ENCODE measurements around the gene ZNF549. TPM values are rescaled to one million over a fixed set of nuclear protein-coding genes. Genes with fewer than 3 reads are reported as not detected.

ZNF549 gene
- total RNA-seq, 5 donors from 2014 or later (not counting 1 experiment from before 2014, with no cell fraction given) = 9.0 to 17.4 (median 16.0) TPM

- peak within 1 kb of the TSS; percentile 83 to 88 for H3K4me3 ChIP-seq (ENCODE audit: control insufficient read depth in 1 of 2, extremely low read depth in 1 of 2, low read length in 1 of 2)
- 0% methylated on average over 46 of the region's 56 CpGs for WGBS (ENCODE audit: insufficient coverage)
- H3K36me3 Mint-ChIP-seq = peaks cover 45% of the 10 kb centered on the region
These were observed 32.4 kb downstream of the ZNF549 start, which contains the start of gene ZNF550 for GRCh38 chr19:57559404-57560025. ZNF550 (minus strand) TSS chr19:57559863; CDS start chr19:57559682, 181 bp downstream.

GRCh38 chr19:57560049-57560491 lies 32.9 kb downstream of the ZNF549 start:
- Histone ChIP-seq H3K9me3 (peaks cover 4% of the 10 kb centered on the region), H3K4me1 (ENCODE audit: control insufficient read depth in 1 of 2, extremely low read depth in 1 of 2, insufficient read depth in 2 of 2, low read length in 2 of 2) (peaks cover 10 to 25% of the 10 kb centered on the region in 2 experiments), H3K36me3 (ENCODE audit: control insufficient read depth in 2 of 2, extremely low read depth in 1 of 2, insufficient read depth in 1 of 2, low read length in 1 of 2) (peaks cover 0 to 12% of the 10 kb centered on the region in 2 donors), H3K27me3 (replicated peaks in 1 of 2; ENCODE audit: control insufficient read depth in 2 of 2, extremely low read depth in 1 of 2, insufficient read depth in 2 of 2, low read length in 1 of 2) (peaks cover 0 to 6% of the 10 kb centered on the region in 2 experiments), H3K27ac (ENCODE audit: low read length) (peak overlapping the region; percentile 68), H3K4me3 (ENCODE audit: control insufficient read depth in 1 of 2, extremely low read depth in 1 of 2, low read length in 1 of 2) (peak overlapping the region; percentile 83 to 88)
- peaks cover 33 to 39% (median 37%) of the 10 kb centered on the region in 3 donors for H3K4me1 Mint-ChIP-seq
- ATAC-seq (replicated peaks in 1 of 4) = peak in 1 of 4 experiments; percentile 8
- CTCF ChIA-PET = no interaction called here
- POLR2A ChIA-PET = no interaction called here
- H3K4me3 Mint-ChIP-seq = peak overlapping the region; percentile 92 to 97 (median 94)
- 42% methylated on average over 20 of the region's 23 CpGs for WGBS (ENCODE audit: insufficient coverage)
- peaks cover 4 to 8% of the 10 kb centered on the region in 2 donors for H3K27me3 Mint-ChIP-seq
- no peak for DNase-seq
- peak overlapping the region; percentile 83 to 86 for H3K27ac Mint-ChIP-seq
- H3K36me3 Mint-ChIP-seq = peaks cover 40% of the 10 kb centered on the region
- peaks cover 3 to 41% (median 28%) of the 10 kb centered on the region in 3 donors for H3K9me3 Mint-ChIP-seq

More at GRCh38 chr19:57559404-57560025, 32.4 kb downstream of the ZNF549 start, which contains the start of gene ZNF550:
- Mint-ChIP-seq H3K27ac (peak within 1 kb of the TSS; percentile 83 to 86), H3K4me1 (peaks cover 33 to 39% (median 37%) of the 10 kb centered on the region in 3 donors), H3K4me3 (peak within 1 kb of the TSS; percentile 92 to 97 (median 94)), H3K27me3 (peaks cover 4 to 8% of the 10 kb centered on the region in 2 donors), H3K9me3 (peaks cover 3 to 43% (median 28%) of the 10 kb centered on the region in 3 donors)
- H3K27ac ChIP-seq (ENCODE audit: low read length) = peak within 1 kb of the TSS; percentile 68
- peak; percentile 67 to 88 (median 80) for DNase-seq
- ChIA-PET CTCF (no interaction called here), POLR2A (no interaction called here)
- peak; percentile 97 to 99 (median 99) for ATAC-seq (replicated peaks in 1 of 4)
- H3K27me3 ChIP-seq (replicated peaks in 1 of 2; ENCODE audit: control insufficient read depth in 2 of 2, extremely low read depth in 1 of 2, insufficient read depth in 2 of 2, low read length in 1 of 2) = peaks cover 0 to 5% of the 10 kb centered on the region in 2 experiments
- peaks cover 0 to 17% of the 10 kb centered on the region in 2 donors for H3K36me3 ChIP-seq (ENCODE audit: control insufficient read depth in 2 of 2, extremely low read depth in 1 of 2, insufficient read depth in 1 of 2, low read length in 1 of 2)
- peaks cover 10 to 25% of the 10 kb centered on the region in 2 experiments for H3K4me1 ChIP-seq (ENCODE audit: control insufficient read depth in 1 of 2, extremely low read depth in 1 of 2, insufficient read depth in 2 of 2, low read length in 2 of 2)
- H3K9me3 ChIP-seq = peaks cover 2% of the 10 kb centered on the region

- Mint-ChIP-seq H3K27ac (no peak overlapping the region), H3K9me3 (peaks cover 17 to 54% (median 43%) of the 10 kb centered on the region in 3 donors), H3K27me3 (peaks cover 4 to 8% of the 10 kb centered on the region in 2 donors), H3K4me3 (no peak overlapping the region), H3K36me3 (peaks cover 18% of the 10 kb centered on the region), H3K4me1 (peaks cover 18 to 26% (median 21%) of the 10 kb centered on the region in 3 donors)
- CTCF ChIA-PET = no interaction called here
- no peak for DNase-seq
- no peak for ATAC-seq (replicated peaks in 1 of 4)
- WGBS (ENCODE audit: insufficient coverage) = no CpG with 5 or more reads among the region's 1 CpG
- H3K4me3 ChIP-seq (ENCODE audit: control insufficient read depth in 1 of 2, extremely low read depth in 1 of 2, low read length in 1 of 2) = no peak overlapping the region
- peaks cover 7 to 18% of the 10 kb centered on the region in 2 experiments for H3K4me1 ChIP-seq (ENCODE audit: control insufficient read depth in 1 of 2, extremely low read depth in 1 of 2, insufficient read depth in 2 of 2, low read length in 2 of 2)
- no peak overlapping the region for H3K27ac ChIP-seq (ENCODE audit: low read length)
- peaks cover 10% of the 10 kb centered on the region for H3K9me3 ChIP-seq
- peaks cover 0 to 6% of the 10 kb centered on the region in 2 experiments for H3K27me3 ChIP-seq (replicated peaks in 1 of 2; ENCODE audit: control insufficient read depth in 2 of 2, extremely low read depth in 1 of 2, insufficient read depth in 2 of 2, low read length in 1 of 2)
- POLR2A ChIA-PET = no interaction called here
- H3K36me3 ChIP-seq (ENCODE audit: control insufficient read depth in 2 of 2, extremely low read depth in 1 of 2, insufficient read depth in 1 of 2, low read length in 1 of 2) = no peaks in the 10 kb centered on the region
These were observed 36.4 kb downstream of the ZNF549 start for GRCh38 chr19:57563547-57563946.

DNA sequence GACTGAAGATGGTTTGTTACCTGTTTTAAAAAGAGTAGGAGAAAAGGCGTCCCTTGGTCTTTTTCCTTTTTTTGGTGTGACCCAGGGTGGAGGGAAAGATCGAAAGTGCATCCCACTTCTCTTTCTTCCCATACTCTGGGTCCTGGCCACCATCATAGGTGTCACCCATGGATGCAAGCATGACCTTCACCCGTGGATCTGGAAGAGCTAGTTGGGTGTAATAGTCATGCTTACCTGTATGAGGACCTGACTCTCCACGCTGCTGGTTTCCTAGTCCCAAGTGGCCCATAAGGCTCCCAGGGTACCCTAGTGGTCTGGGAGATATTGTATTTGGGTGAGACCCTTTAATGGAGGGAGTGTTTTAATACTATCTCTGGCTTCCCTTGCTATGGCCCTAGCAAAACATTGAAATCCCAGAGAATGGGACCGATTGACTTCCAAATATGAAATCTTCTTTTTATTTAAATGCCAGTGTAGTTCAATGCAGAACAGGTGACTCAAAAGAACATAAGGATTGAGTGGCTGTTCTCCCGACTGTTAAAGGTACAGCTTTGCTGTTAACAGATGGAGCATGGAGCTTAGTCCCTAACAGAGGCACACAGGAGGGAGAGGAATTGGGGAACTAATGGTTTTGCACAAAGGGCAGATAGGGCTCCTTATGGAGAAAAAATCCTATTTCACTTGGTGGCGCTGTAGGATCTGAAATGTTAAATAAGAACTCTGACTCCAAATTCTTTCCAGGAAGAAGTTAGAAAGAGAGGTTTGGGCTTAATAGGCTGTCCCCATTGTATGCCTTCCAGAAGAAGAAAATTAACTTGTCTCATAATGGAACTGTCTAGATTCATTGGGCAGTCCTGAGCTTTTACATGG lies 39.5 kb downstream of the ZNF549 start:
- CTCF ChIA-PET = no interaction called here
- POLR2A ChIA-PET = no interaction called here

GRCh38 chr19:57570707-57571106 lies 43.6 kb downstream of the ZNF549 start:
- no peak overlapping the region for H3K27ac Mint-ChIP-seq
- no peaks in the 10 kb centered on the region for H3K4me1 Mint-ChIP-seq
- DNase-seq (no peak), ATAC-seq (replicated peaks in 1 of 4) (no peak)
- Histone ChIP-seq H3K27ac (ENCODE audit: low read length) (no peak overlapping the region), H3K9me3 (peaks cover 19% of the 10 kb centered on the region), H3K4me3 (ENCODE audit: control insufficient read depth in 1 of 2, extremely low read depth in 1 of 2, low read length in 1 of 2) (no peak overlapping the region), H3K27me3 (replicated peaks in 1 of 2; ENCODE audit: control insufficient read depth in 2 of 2, extremely low read depth in 1 of 2, insufficient read depth in 2 of 2, low read length in 1 of 2) (no peaks in the 10 kb centered on the region), H3K4me1 (ENCODE audit: control insufficient read depth in 1 of 2, extremely low read depth in 1 of 2, insufficient read depth in 2 of 2, low read length in 2 of 2) (no peaks in the 10 kb centered on the region), H3K36me3 (ENCODE audit: control insufficient read depth in 2 of 2, extremely low read depth in 1 of 2, insufficient read depth in 1 of 2, low read length in 1 of 2) (peaks cover 11 to 33% of the 10 kb centered on the region in 2 donors)
- no peak overlapping the region for H3K4me3 Mint-ChIP-seq
- no peaks in the 10 kb centered on the region for H3K27me3 Mint-ChIP-seq
- H3K9me3 Mint-ChIP-seq = peaks cover 22 to 74% (median 61%) of the 10 kb centered on the region in 3 donors
- H3K36me3 Mint-ChIP-seq = peaks cover 58% of the 10 kb centered on the region
- CTCF ChIA-PET = no interaction called here
- POLR2A ChIA-PET = no interaction called here

More for the DNA sequence above, 39.5 kb downstream of the ZNF549 start:
- no peak overlapping the region for H3K27ac ChIP-seq (ENCODE audit: low read length)
- Mint-ChIP-seq H3K27me3 (peaks cover under 1 to 6% of the 10 kb centered on the region in 2 donors), H3K36me3 (peaks cover 28% of the 10 kb centered on the region), H3K27ac (no peak overlapping the region), H3K4me1 (no peaks in the 10 kb centered on the region), H3K4me3 (no peak overlapping the region), H3K9me3 (peaks cover 21 to 66% (median 47%) of the 10 kb centered on the region in 3 donors)
- H3K9me3 ChIP-seq = peaks cover 12% of the 10 kb centered on the region
- DNase-seq (no peak), ATAC-seq (replicated peaks in 1 of 4) (no peak)
- H3K27me3 ChIP-seq (replicated peaks in 1 of 2; ENCODE audit: control insufficient read depth in 2 of 2, extremely low read depth in 1 of 2, insufficient read depth in 2 of 2, low read length in 1 of 2) = peaks cover 0 to 6% of the 10 kb centered on the region in 2 experiments
- H3K4me3 ChIP-seq (ENCODE audit: control insufficient read depth in 1 of 2, extremely low read depth in 1 of 2, low read length in 1 of 2) = no peak overlapping the region
- H3K4me1 ChIP-seq (ENCODE audit: control insufficient read depth in 1 of 2, extremely low read depth in 1 of 2, insufficient read depth in 2 of 2, low read length in 2 of 2) = no peaks in the 10 kb centered on the region
- no peaks in the 10 kb centered on the region for H3K36me3 ChIP-seq (ENCODE audit: control insufficient read depth in 2 of 2, extremely low read depth in 1 of 2, insufficient read depth in 1 of 2, low read length in 1 of 2)
- no CpG with 5 or more reads among the region's 7 CpGs for whole genome bisulfite sequencing (ENCODE audit: insufficient coverage)

DNA sequence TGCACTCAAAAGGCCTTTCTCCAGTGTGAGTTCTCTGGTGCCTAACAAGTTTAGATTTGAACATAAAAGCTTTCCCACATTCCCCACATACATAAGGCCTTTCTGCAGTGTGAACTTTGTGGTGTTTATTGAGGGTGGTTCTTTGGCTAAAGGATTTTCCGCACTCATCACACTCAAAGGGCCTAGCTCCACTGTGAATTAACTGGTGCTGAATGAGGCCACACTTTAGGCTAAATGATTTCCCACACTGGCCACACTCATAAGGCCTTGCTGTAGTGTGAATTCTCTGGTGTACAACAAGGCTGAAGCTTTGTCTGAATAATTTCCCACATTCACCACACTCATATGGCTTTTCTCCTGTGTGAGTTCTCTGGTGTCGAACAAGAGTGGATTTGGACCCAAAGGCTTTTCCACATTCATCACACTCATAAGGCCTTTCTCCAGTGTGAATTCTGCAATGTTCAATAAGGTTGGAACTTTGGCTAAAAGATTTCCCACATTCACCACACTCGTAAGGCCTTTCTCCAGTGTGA lies 45.3 kb downstream of the ZNF549 start:
- ChIA-PET POLR2A (no interaction called here), CTCF (no interaction called here)
- ATAC-seq (replicated peaks in 1 of 4) (no peak), DNase-seq (no peak)
- Mint-ChIP-seq H3K4me3 (no peak overlapping the region), H3K4me1 (peaks cover 9 to 15% (median 12%) of the 10 kb centered on the region in 3 donors), H3K9me3 (peaks cover 32 to 74% (median 66%) of the 10 kb centered on the region in 3 donors), H3K36me3 (peaks cover 68% of the 10 kb centered on the region), H3K27me3 (no peaks in the 10 kb centered on the region), H3K27ac (no peak overlapping the region)
- peaks cover 0 to 2% of the 10 kb centered on the region in 2 experiments for H3K4me1 ChIP-seq (ENCODE audit: control insufficient read depth in 1 of 2, extremely low read depth in 1 of 2, insufficient read depth in 2 of 2, low read length in 2 of 2)
- H3K27ac ChIP-seq (ENCODE audit: low read length) = no peak overlapping the region
- H3K9me3 ChIP-seq = peaks cover 19% of the 10 kb centered on the region
- H3K27me3 ChIP-seq (replicated peaks in 1 of 2; ENCODE audit: control insufficient read depth in 2 of 2, extremely low read depth in 1 of 2, insufficient read depth in 2 of 2, low read length in 1 of 2) = no peaks in the 10 kb centered on the region
- WGBS (ENCODE audit: insufficient coverage) = no CpG with 5 or more reads among the region's 3 CpGs
- no peak overlapping the region for H3K4me3 ChIP-seq (ENCODE audit: control insufficient read depth in 1 of 2, extremely low read depth in 1 of 2, low read length in 1 of 2)
- peaks cover 21 to 46% of the 10 kb centered on the region in 2 donors for H3K36me3 ChIP-seq (ENCODE audit: control insufficient read depth in 2 of 2, extremely low read depth in 1 of 2, insufficient read depth in 1 of 2, low read length in 1 of 2)

Data from T-cell (primary cell).